NCI-H2196 treated with DMSO at 0.1 percent for 48 hours (cell line): ENCODE measurements around the gene KPNA6.
"Not testable (repeated sequence)": the region's sequence is repeated elsewhere in the genome, so short reads cannot be mapped to it uniquely, and the experiment has no call there.

Experiments used
- DNase-seq: peaks from one replicate; lab custom pipeline; 2025; ENCODE audit not compliant: unreplicated experiment; lab: John Stamatoyannopoulos, UW

Gene KPNA6

GRCh38 chr1:32100359-32100758 lies 7.5 kb upstream of the KPNA6 start:
- no peak for DNase-seq

- no peak for DNase-seq
Observed at GRCh38 chr1:32100807-32101708, 6.8 kb upstream of the KPNA6 start.

GRCh38 chr1:32104127-32104526 lies 3.7 kb upstream of the KPNA6 start:
- DNase-seq: no peak

- DNase-seq: no peak
Observed at GRCh38 chr1:32105338-32105737, 2.5 kb upstream of the KPNA6 start.

GRCh38 chr1:32106663-32107275 lies 1.1 kb upstream of the KPNA6 start:
- no peak for DNase-seq

- no peak for DNase-seq
Observed at GRCh38 chr1:32111040-32111623, 3.3 kb downstream of the KPNA6 start.

DNA sequence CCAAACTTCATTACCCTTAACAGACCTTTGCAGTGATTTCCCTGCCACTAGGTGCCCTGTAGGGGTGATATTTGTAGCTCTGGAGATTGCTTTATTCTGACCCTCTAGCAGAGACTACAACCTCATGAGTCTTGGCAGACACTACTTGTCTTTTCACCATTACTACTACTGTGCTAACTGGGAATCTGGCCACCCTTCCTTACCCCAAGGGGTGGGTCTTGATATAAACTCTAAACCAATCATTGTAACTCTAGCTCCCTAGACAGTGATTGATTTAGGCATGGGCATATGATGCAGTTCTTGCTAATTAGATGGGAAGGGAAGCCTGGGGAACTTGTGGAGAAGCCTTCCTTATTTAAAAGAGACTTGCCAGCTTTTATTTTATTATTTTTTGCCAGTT lies 3.9 kb downstream of the KPNA6 start:
- no peak for DNase-seq

GRCh38 chr1:32112806-32113375 lies 5.0 kb downstream of the KPNA6 start:
- no peak for DNase-seq

GRCh38 chr1:32113436-32113835 lies 5.6 kb downstream of the KPNA6 start:
- not testable (repeated sequence) for DNase-seq

DNA sequence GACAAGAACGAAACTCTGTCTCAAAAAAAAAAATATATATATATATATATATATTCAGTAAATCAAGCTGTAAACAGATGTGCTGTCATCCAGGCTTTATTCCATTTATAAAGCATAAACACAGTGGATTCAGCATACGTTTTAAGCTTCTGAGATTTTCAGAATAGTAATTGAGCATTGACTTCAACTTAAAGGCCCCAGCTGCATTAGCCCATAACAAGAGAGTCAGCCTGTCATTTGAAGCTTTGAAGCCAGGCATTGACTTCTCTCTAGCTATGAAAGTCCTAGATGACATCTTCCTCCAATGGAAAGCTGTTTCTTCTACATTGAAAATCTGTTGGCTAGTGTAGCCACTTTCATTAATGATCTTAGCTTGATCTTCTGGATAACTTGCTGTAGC lies 6.6 kb downstream of the KPNA6 start:
- DNase-seq: no peak

GRCh38 chr1:32115496-32115895 lies 7.6 kb downstream of the KPNA6 start:
- no peak for DNase-seq

DNA sequence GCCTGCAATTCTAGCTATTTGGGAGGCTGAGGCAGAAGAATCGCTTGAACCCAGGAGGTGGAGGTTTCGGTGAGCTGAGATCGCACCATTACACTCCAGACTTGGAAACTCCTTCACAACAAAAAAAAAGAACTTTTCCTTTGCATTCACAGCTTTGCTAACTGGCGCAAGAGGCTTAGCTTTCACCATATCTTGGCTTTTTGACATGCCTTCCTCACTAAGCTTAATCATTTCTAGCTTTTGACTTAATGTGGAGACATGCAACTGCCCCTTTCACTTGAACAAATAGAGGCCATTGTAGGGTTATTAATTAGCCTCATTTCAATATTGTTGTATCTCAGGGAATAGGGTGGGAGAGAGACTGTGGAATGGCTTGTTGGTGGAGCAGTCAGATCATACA lies 8.7 kb downstream of the KPNA6 start:
- DNase-seq: no peak

- DNase-seq: no peak
Observed at GRCh38 chr1:32122151-32122550, 14.3 kb downstream of the KPNA6 start.

- DNase-seq: not testable (repeated sequence)
Observed at GRCh38 chr1:32123361-32123760, 15.5 kb downstream of the KPNA6 start.

DNA sequence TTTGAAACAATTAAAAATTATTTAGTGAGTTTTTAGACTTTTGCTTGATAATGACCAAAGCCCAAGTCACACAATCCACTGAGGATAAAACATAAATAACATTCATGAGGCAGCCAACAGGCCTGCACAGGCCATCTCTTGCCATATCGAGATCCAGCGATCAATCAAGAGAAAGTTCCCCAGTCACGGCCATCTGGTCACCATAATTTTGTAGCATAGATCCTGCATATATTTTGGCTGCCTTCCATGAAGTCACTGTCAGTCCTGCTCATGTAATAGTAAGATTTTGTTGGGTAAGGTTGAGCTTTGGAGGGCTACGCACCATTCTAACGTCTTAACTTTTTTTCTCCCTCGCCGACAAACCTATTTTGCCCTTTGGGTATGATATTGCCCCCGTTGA lies 17.5 kb downstream of the KPNA6 start:
- no peak for DNase-seq

DNA sequence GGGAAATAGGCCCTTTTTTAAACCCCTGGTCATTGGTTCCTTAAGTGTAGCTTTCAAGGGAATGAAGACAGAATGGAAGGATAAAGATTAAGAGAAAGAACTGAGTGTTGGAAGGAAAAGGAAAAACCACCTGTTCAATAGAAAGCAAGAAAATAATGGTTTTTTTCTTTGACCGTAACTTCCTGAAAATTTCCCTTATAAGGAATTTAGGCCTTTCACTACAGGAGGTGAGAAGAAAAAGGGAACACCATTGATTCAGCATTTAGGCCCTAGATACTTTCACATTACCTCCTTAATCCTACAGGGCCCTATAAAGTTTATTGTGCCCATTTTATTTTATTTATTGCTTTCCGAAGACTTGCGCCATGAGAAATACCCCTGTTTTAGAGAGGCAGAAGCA lies 18.9 kb downstream of the KPNA6 start:
- no peak for DNase-seq

GRCh38 chr1:32127409-32128198 lies 19.7 kb downstream of the KPNA6 start:
- no peak for DNase-seq

DNA sequence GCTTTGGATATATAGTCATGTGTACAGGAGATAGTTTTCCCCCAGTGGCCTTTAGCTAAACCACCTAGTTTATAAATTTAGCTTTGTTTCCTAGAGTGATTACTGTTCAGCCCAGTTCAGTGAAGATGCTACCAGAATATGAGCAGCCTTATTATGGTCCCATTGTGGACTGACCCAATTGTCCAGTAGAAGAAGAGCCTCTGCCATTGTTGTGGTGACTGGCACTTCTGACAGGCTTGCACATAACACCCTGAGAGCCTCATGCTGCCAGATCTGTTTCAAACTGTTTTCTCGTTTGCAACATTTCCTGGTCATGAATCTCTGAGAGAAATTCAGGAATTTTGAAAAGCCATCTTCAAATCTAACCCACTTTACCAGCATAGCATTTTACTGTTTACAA lies 20.6 kb downstream of the KPNA6 start:
- no peak for DNase-seq

- DNase-seq: no peak
Observed at GRCh38 chr1:32128964-32129363, 21.1 kb downstream of the KPNA6 start.

DNA sequence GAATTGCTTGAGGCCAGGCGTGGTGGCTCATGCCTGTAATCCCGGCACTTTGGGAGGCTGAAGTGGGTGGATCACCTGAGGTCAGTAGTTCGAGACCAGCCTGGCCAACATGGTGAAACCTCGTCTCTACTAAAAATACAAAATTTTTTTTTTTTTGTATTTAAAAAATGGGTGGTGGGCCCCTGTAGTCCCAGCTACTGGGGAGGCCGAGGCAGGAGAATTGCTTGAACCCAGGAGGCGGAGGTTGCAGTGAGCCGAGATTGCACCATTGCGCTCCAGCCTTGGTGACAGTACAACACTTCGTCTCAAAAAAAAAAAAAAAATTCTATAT lies 26.1 kb downstream of the KPNA6 start:
- not testable (repeated sequence) for DNase-seq

DNA sequence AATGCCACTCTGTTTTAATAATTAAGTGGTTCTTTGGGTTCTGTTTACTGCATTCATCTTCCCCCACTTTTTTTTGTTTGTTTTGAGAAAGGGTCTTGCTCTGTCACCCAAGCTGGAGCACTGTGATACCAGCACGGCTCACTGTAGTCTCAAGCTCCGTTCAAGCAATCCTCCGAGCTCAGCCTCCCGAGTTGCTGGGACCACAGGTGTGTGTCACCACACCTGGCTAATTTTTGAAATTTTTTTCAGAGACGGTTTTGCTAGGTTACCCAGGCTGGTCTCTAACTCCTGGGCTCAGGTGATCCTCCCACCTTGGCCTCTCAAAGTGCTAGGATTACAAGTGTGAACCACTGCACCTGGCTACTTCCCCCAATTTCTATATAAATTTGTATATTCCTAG lies 29.3 kb downstream of the KPNA6 start:
- DNase-seq: no peak
